Stomach (tissue), 9 donors: ENCODE results near the gene RCAN1. TPM values are rescaled to one million over a fixed set of nuclear protein-coding genes. Genes with fewer than 3 reads are reported as not detected.

Source experiments
- DNase-seq, 2 donors: peaks; one replicate each; pipeline versions ENCODE4 v3.0.0 to v3.0.0-alpha.2; 2013 to 2019
- H3K27ac ChIP-seq, 5 donors: fragments of 200-600 bp in 4 of 5; sonication (generic) in 4 of 5; one replicate each; pipeline ENCODE4 v1.5.1; 2013 to 2019; ENCODE audit warnings: mild to moderate bottlenecking in 1 of 5, moderate library complexity in 1 of 5
- H3K27me3 ChIP-seq, 3 donors: fragments of 200-600 bp; sonication (generic); one replicate each; pipeline ENCODE4 v1.5.1; 2017 to 2019; ENCODE audit warnings: mixed run types in 1 of 3
- H3K36me3 ChIP-seq, 4 donors: fragments of 200-600 bp; sonication (generic); 1 replicate in 3 of 4; 2 replicates in 1 of 4; pipeline ENCODE4 v1.5.1; 2016 to 2019
- H3K4me1 ChIP-seq, 4 donors: fragments of 200-600 bp; sonication (generic); one replicate each; pipeline ENCODE4 v1.5.1; 2016 to 2019
- H3K4me3 ChIP-seq, 4 donors: fragments of 200-600 bp; sonication (generic) in 3 of 4; one replicate each; pipeline ENCODE4 v1.5.1; 2016 to 2019; ENCODE audit warnings: mild to moderate bottlenecking in 1 of 4
- H3K9me3 ChIP-seq, 4 donors: fragments of 200-600 bp; sonication (generic); one replicate each; pipeline ENCODE4 v1.5.1; 2016 to 2019
- EP300 ChIP-seq: sonication (generic); formaldehyde crosslinking; IDR thresholded peaks from one replicate; pipeline ENCODE4 v1.6.1; 2017; ENCODE audit warnings: antibody characterized with exemption
- POLR2A ChIP-seq, 4 donors: fragments of 450-650 bp; IDR thresholded peaks; one replicate each; pipeline ENCODE4 v1.6.1; 2016; ENCODE audit warnings: antibody characterized with exemption in 4 of 4, control low read depth in 2 of 4, mild to moderate bottlenecking in 1 of 4, moderate library complexity in 1 of 4
- POLR2AphosphoS5 ChIP-seq, 3 donors: sonication (generic); formaldehyde crosslinking; IDR thresholded peaks; one replicate each; pipeline ENCODE4 v1.6.1; 2016; ENCODE audit warnings: antibody characterized with exemption in 3 of 3
- WGBS, 5 donors: extraction: QIAGEN DNeasy Blood & Tissue Kit in 3 of 5; methylation state at CpG; one replicate each; pipeline versions ENCODE4 v1.1.5 to v1.1.7; 2013 to 2018; 5-methylcytosine and 5-hydroxymethylcytosine counted together
- intact Hi-C: fragments of 100-400 bp; cut with DNase I; formaldehyde crosslinking; loops from one replicate; pipeline ENCODE4 v1.15.1; 2023; ENCODE audit warnings: low total_unique reads
- polyA plus RNA-seq, 3 donors: library from polyadenylated mRNA; stranded (reverse); fragments of 200-250 nt; gene quantifications; one replicate each; pipeline ENCODE4 v1.2.3, GENCODE V29; 2013
- total RNA-seq, 5 donors: library from RNA; depleted of rRNA; stranded (reverse); fragments of >200 nt; gene quantifications; one replicate each; pipeline versions ENCODE4 v1.1.0 to v1.2.3, GENCODE V29; 2014 to 2016
- TF ChIP-seq, protein P1 (sequence below), 7 experiments: fragments of 450-650 bp in 4 of 7; fragments of 200-600 bp in 3 of 7; sonication (generic) in 3 of 7; IDR thresholded peaks; one replicate each; pipeline ENCODE4 v1.5.1; 2016 to 2019; ENCODE audit warnings: antibody characterized with exemption in 7 of 7, control low read depth in 2 of 7, mild to moderate bottlenecking in 1 of 7
- donor health status: healthy with polysubstance abuse.
- donor health status: Bipolar disorder and iron deficiency.
- donor health status: healthy.

RCAN1 gene
- total and polyA plus RNA-seq, 8 donors: 15.6 to 85.7 (median 31.5) TPM

GRCh38 chr21:34603002-34603709 lies 11.8 kb downstream of the RCAN1 start:
- no peaks in the 10 kb centered on the region for H3K36me3 ChIP-seq
- no peak overlapping the region for H3K4me3 ChIP-seq
- 32 to 38% (median 36%) methylated on average over 19 of the region's 19 CpGs for WGBS, 5 donors
- H3K27ac ChIP-seq: peak overlapping the region in 1 of 5 donors; percentile 5
- DNase-seq: peak; percentile 89 to 94
- H3K4me1 ChIP-seq: peaks cover 0 to 15% (median 4%) of the 10 kb centered on the region in 4 donors
- no peaks in the 10 kb centered on the region for H3K27me3 ChIP-seq
- intact Hi-C loops: no loop called here
- no peaks in the 10 kb centered on the region for H3K9me3 ChIP-seq
- TF ChIP-seq EP300: no peak
- TF ChIP-seq, protein P1, sequence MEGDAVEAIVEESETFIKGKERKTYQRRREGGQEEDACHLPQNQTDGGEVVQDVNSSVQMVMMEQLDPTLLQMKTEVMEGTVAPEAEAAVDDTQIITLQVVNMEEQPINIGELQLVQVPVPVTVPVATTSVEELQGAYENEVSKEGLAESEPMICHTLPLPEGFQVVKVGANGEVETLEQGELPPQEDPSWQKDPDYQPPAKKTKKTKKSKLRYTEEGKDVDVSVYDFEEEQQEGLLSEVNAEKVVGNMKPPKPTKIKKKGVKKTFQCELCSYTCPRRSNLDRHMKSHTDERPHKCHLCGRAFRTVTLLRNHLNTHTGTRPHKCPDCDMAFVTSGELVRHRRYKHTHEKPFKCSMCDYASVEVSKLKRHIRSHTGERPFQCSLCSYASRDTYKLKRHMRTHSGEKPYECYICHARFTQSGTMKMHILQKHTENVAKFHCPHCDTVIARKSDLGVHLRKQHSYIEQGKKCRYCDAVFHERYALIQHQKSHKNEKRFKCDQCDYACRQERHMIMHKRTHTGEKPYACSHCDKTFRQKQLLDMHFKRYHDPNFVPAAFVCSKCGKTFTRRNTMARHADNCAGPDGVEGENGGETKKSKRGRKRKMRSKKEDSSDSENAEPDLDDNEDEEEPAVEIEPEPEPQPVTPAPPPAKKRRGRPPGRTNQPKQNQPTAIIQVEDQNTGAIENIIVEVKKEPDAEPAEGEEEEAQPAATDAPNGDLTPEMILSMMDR (IDR thresholded peaks at IDR 0.05): peak in 5 of 7 experiments; percentile 52 to 75 (median 65)
- TF ChIP-seq POLR2AphosphoS5 (IDR thresholded peaks at IDR 0.05): peak in 1 of 3 donors; percentile 18

DNA sequence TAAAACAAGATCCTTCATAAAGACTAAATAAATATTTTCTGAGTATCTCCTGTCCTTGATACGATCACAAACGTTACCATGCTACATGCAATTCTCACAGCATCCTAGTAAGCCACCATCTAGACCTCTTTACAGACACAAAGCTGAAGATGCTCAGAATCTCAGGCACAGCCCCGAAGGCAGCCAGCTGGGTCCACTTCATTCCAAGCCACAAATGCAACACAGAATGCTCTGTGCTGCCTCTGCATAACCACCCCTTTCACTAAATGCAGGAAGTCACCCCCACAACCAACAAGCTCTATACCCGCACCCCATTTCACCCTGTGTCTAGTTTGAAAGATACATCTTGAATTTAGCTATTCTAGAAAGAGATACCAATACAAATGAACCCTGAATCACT lies 12.9 kb downstream of the RCAN1 start:
- intact Hi-C loops: no loop called here
- Histone ChIP-seq H3K9me3 (no peaks in the 10 kb centered on the region), H3K36me3 (no peaks in the 10 kb centered on the region), H3K27ac (no peak overlapping the region), H3K4me1 (peaks cover 0 to 18% (median 4%) of the 10 kb centered on the region in 4 donors), H3K27me3 (no peaks in the 10 kb centered on the region), H3K4me3 (no peak overlapping the region)
- no peak for DNase-seq
- 83 to 90% (median 85%) methylated on average over 4 of the region's 4 CpGs for WGBS, 5 donors
- TF ChIP-seq, protein P1 (IDR thresholded peaks at IDR 0.05): no peak
- no peak for TF ChIP-seq EP300
- no peak for TF ChIP-seq POLR2A (IDR thresholded peaks at IDR 0.05)
- no peak for TF ChIP-seq POLR2AphosphoS5 (IDR thresholded peaks at IDR 0.05)

DNA sequence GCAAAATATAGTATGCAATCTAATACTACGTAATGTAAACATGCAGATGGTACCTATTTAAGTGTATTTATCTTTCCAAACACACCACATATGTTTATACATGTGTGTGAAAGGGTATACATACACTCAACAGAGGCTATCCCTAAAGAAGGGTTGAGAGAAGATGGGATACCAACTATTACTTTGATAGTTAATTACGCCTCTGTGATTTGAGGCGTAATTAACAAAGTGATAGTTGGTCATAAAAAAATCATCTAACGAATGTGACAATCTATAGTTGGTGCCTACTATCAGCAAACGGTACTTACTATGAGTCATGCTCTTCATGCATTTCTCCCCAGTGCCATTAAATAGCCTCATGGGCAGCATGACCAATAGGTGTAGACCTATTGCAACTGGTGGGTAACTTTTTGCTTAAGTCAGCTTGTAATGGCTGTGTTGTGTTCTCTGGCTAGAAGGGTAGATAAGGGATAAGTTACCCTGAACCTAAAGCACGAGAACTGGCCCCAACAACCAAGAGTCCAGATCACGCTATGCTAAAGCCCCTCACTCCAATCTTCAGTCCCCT lies 15.3 kb downstream of the RCAN1 start:
- 81 to 88% (median 86%) methylated on average over 7 of the region's 7 CpGs for WGBS, 5 donors
- no peaks in the 10 kb centered on the region for H3K36me3 ChIP-seq
- H3K27me3 ChIP-seq: no peaks in the 10 kb centered on the region
- no peak overlapping the region for H3K27ac ChIP-seq
- TF ChIP-seq POLR2A (IDR thresholded peaks at IDR 0.05): no peak
- H3K4me1 ChIP-seq: peaks cover 4 to 42% (median 23%) of the 10 kb centered on the region in 4 donors
- intact Hi-C loops: no loop called here
- DNase-seq: no peak
- no peaks in the 10 kb centered on the region for H3K9me3 ChIP-seq
- no peak overlapping the region for H3K4me3 ChIP-seq

- WGBS, 5 donors: 50 to 64% (median 59%) methylated on average over 4 of the region's 4 CpGs
- Histone ChIP-seq H3K27me3 (no peaks in the 10 kb centered on the region), H3K4me1 (peaks cover 9 to 48% (median 29%) of the 10 kb centered on the region in 4 donors), H3K4me3 (no peak overlapping the region), H3K9me3 (no peaks in the 10 kb centered on the region), H3K36me3 (no peaks in the 10 kb centered on the region), H3K27ac (no peak overlapping the region)
- DNase-seq: no peak
- TF ChIP-seq, protein P1 (IDR thresholded peaks at IDR 0.05): no peak
- TF ChIP-seq POLR2AphosphoS5 (IDR thresholded peaks at IDR 0.05): no peak
- TF ChIP-seq EP300: no peak
- no peak for TF ChIP-seq POLR2A (IDR thresholded peaks at IDR 0.05)
- intact Hi-C loops: no loop called here
These were observed 15.9 kb downstream of the RCAN1 start for GRCh38 chr21:34598931-34599400.

- Histone ChIP-seq H3K4me3 (no peak overlapping the region), H3K27ac (no peak overlapping the region), H3K9me3 (no peaks in the 10 kb centered on the region), H3K4me1 (peaks cover 22 to 55% (median 41%) of the 10 kb centered on the region in 4 donors), H3K36me3 (no peaks in the 10 kb centered on the region), H3K27me3 (no peaks in the 10 kb centered on the region)
- intact Hi-C loops: no loop called here
- TF ChIP-seq EP300 (no peak), POLR2A (IDR thresholded peaks at IDR 0.05) (no peak), POLR2AphosphoS5 (IDR thresholded peaks at IDR 0.05) (no peak)
- TF ChIP-seq, protein P1 (IDR thresholded peaks at IDR 0.05): no peak
- DNase-seq: no peak
- 85 to 91% (median 86%) methylated on average over 5 of the region's 5 CpGs for WGBS, 5 donors
These were observed 17.5 kb downstream of the RCAN1 start for GRCh38 chr21:34597406-34597805.
